PC-3 (cell line): ENCODE measurements around the gene SLC38A8. TPM values are rescaled to one million over a fixed set of nuclear protein-coding genes. Genes with fewer than 3 reads are reported as not detected.

Experiments used
- ATAC-seq: fragments of 200-7000 bp; cut with Tn5 transposase; 2 replicates; pipeline ENCODE4 v1.9.1; 2020; ENCODE audit warnings: mild to moderate bottlenecking, moderate library complexity
- BruUV-seq: library from RNA; stranded (reverse); fragments of 400-500 nt; replicated peaks from 2 replicates; lab custom pipeline; 2021; lab: Mats Ljungman, UMichigan
- CTCF ChIA-PET: fragments of 300-600 bp; sonication (Branson Sonifier 250); formaldehyde crosslinking; loops from one replicate; lab custom pipeline; 2022; ENCODE audit warnings: antibody characterized with exemption; lab: Charles Lee
- POLR2A ChIA-PET: fragments of 300-600 bp; sonication (Branson Sonifier 250); formaldehyde crosslinking; loops from one replicate; lab custom pipeline; 2022; ENCODE audit warnings: antibody characterized with exemption; ENCODE audit not compliant: unreplicated experiment; lab: Charles Lee
- DNase-seq: peaks from one replicate; pipeline ENCODE4 v3.0.0-alpha.2; 2015
- H2AFZ ChIP-seq: fragments of 300-600 bp; sonication (generic); 2 replicates; pipeline ENCODE4 v1.6.0; 2016; ENCODE audit warnings: antibody characterized with exemption, low read length
- H3F3A ChIP-seq: fragments of 300-600 bp; sonication (generic); one replicate; pipeline ENCODE4 v1.6.0; 2017; ENCODE audit warnings: antibody characterized with exemption, low read length, control low read depth, mild to moderate bottlenecking; ENCODE audit not compliant: unreplicated experiment
- H3K27ac ChIP-seq: fragments of 300-600 bp; sonication (generic); 2 replicates; pipeline ENCODE4 v1.5.1; 2016; ENCODE audit warnings: mild to moderate bottlenecking, low read length
- H3K27me3 ChIP-seq: fragments of 300-600 bp; sonication (generic); 2 replicates; pipeline ENCODE4 v1.6.1; 2016; ENCODE audit warnings: low read length, mixed read lengths
- H3K36me3 ChIP-seq: fragments of 300-600 bp; sonication (generic); 2 replicates; pipeline ENCODE4 v1.6.1; 2016; ENCODE audit warnings: low read depth, mixed run types, low read length, mixed read lengths
- H3K4me1 ChIP-seq: fragments of 300-600 bp; sonication (generic); 2 replicates; pipeline ENCODE4 v1.5.1; 2016; ENCODE audit warnings: low read length; ENCODE audit not compliant: insufficient read depth
- H3K4me2 ChIP-seq: fragments of 300-600 bp; sonication (generic); 2 replicates; pipeline ENCODE4 v1.6.0; 2016; ENCODE audit warnings: low read length
- H3K4me3 ChIP-seq: fragments of 300-600 bp; sonication (generic); 2 replicates; pipeline ENCODE4 v1.5.1; 2016; ENCODE audit warnings: mild to moderate bottlenecking, low read length, mixed read lengths
- H3K79me2 ChIP-seq: fragments of 300-600 bp; sonication (generic); 2 replicates; pipeline ENCODE4 v1.6.1; 2017; ENCODE audit warnings: low read length, mixed read lengths
- H3K9ac ChIP-seq: fragments of 300-600 bp; sonication (generic); 2 replicates; pipeline ENCODE4 v1.6.0; 2016; ENCODE audit warnings: mild to moderate bottlenecking, low read length
- H3K9me2 ChIP-seq: fragments of 300-600 bp; sonication (generic); replicated peaks from 2 replicates; pipeline ENCODE4 v1.6.1; 2016; ENCODE audit warnings: mixed run types, low read length, mixed read lengths
- H3K9me3 ChIP-seq: fragments of 300-600 bp; sonication (generic); 2 replicates; pipeline ENCODE4 v1.6.1; 2016; ENCODE audit warnings: low read length, mixed read lengths
- H4K20me1 ChIP-seq: fragments of 300-600 bp; sonication (generic); 2 replicates; pipeline ENCODE4 v1.6.1; 2016; ENCODE audit warnings: low read length, mixed read lengths
- EZH2 ChIP-seq: fragments of 300-600 bp; sonication (generic); IDR thresholded peaks from one replicate; pipeline ENCODE4 v1.6.1; 2017; ENCODE audit warnings: antibody characterized with exemption, mild to moderate bottlenecking, low read length; ENCODE audit not compliant: unreplicated experiment
- EZH2phosphoT487 ChIP-seq: fragments of 300-600 bp; sonication (generic); IDR thresholded peaks from 2 replicates; pipeline ENCODE4 v1.6.1; 2018; ENCODE audit warnings: mild to moderate bottlenecking, antibody characterized with exemption, low read length, borderline replicate concordance
- intact Hi-C: fragments of 100-400 bp; cut with micrococcal nuclease; formaldehyde crosslinking; loops from 2 replicates; pipeline ENCODE4 v1.9.0; 2023
- total RNA-seq: library from RNA; depleted of rRNA; stranded (reverse); fragments of >200 nt; gene quantifications from 2 replicates; pipeline ENCODE4 v1.2.3, GENCODE V29; 2014
- TF ChIP-seq, protein P1 (sequence below): fragments of 300-600 bp; sonication (generic); conservative IDR thresholded peaks from 2 replicates; pipeline ENCODE4 v1.5.1; 2017; ENCODE audit warnings: antibody characterized with exemption, low read depth, mild to moderate bottlenecking, low read length

The SLC38A8 gene
- total RNA-seq, 1 experiment from 2014 or later = not detected

GRCh38 chr16:84031556-84031955 lies 11.0 kb downstream of the SLC38A8 start:
- Histone ChIP-seq H3K9ac (no peak overlapping the region), H2AFZ (no peak overlapping the region), H3K4me1 (peaks cover 3% of the 10 kb centered on the region; the same call in 1 of the 2 replicates), H3F3A (no peaks in the 10 kb centered on the region), H3K27ac (no peak overlapping the region), H3K27me3 (no peaks in the 10 kb centered on the region), H3K4me3 (no peak overlapping the region), H3K4me2 (no peak overlapping the region), H3K9me3 (no peaks in the 10 kb centered on the region), H3K9me2 (no peaks in the 10 kb centered on the region), H3K36me3 (no peaks in the 10 kb centered on the region), H3K79me2 (no peaks in the 10 kb centered on the region), H4K20me1 (no peaks in the 10 kb centered on the region)
- DNase-seq (no peak), ATAC-seq (no peak)
- intact Hi-C loops = no loop called here
- no TSS peak for BruUV-seq
- ChIA-PET CTCF (no interaction called here), POLR2A (no interaction called here)
- no peak for TF ChIP-seq EZH2phosphoT487

DNA sequence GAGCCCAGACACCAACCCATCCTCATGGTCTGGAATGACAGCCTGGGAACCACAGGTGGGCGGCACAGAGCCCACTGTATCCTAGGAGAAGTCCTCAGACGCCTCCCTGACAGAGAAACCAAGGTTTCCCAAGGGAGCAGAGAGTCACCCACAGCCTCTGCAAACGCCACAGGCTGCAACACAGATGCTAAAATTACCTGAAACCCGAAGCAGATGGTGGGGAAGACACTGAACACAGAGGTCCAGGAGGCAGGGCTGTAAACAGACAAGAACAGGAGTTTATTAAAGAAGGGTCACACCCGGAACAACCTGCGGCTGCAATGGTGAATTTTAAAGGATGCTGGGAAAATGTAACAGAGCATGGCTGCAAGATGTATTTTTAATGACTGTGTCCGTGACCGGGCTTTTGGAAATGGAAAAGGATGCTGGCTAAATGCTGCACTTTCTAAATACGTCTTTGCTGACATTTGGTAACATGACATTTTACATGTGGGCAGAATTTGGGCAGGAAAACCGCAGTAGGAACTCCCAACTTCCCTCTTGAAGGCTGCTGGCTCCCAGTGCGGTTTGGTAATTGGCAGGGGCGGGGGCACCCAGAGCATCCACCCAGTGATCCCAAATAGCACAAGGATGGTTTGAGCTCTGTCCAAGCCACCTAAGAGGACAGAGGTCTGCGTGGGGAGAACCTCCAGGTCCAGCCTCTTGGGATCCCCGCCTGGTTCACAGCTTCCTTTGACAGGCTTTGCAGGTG lies 13.1 kb downstream of the SLC38A8 start:
- intact Hi-C loops = no loop called here
- ATAC-seq = no peak
- H3K4me1 ChIP-seq = peaks cover 17% of the 10 kb centered on the region
- H3K4me3 ChIP-seq = no peak overlapping the region
- H4K20me1 ChIP-seq = no peaks in the 10 kb centered on the region
- DNase-seq = no peak
- no peak overlapping the region for H2AFZ ChIP-seq
- H3F3A ChIP-seq = no peaks in the 10 kb centered on the region
- no peaks in the 10 kb centered on the region for H3K9me2 ChIP-seq
- no TSS peak for BruUV-seq
- no peaks in the 10 kb centered on the region for H3K27me3 ChIP-seq
- H3K36me3 ChIP-seq = no peaks in the 10 kb centered on the region
- no peak overlapping the region for H3K9ac ChIP-seq
- H3K9me3 ChIP-seq = no peaks in the 10 kb centered on the region
- TF ChIP-seq, protein P1, sequence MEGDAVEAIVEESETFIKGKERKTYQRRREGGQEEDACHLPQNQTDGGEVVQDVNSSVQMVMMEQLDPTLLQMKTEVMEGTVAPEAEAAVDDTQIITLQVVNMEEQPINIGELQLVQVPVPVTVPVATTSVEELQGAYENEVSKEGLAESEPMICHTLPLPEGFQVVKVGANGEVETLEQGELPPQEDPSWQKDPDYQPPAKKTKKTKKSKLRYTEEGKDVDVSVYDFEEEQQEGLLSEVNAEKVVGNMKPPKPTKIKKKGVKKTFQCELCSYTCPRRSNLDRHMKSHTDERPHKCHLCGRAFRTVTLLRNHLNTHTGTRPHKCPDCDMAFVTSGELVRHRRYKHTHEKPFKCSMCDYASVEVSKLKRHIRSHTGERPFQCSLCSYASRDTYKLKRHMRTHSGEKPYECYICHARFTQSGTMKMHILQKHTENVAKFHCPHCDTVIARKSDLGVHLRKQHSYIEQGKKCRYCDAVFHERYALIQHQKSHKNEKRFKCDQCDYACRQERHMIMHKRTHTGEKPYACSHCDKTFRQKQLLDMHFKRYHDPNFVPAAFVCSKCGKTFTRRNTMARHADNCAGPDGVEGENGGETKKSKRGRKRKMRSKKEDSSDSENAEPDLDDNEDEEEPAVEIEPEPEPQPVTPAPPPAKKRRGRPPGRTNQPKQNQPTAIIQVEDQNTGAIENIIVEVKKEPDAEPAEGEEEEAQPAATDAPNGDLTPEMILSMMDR = no peak
- no peak for TF ChIP-seq EZH2
- ChIA-PET CTCF (no interaction called here), POLR2A (no interaction called here)
- no peak overlapping the region for H3K27ac ChIP-seq
- no peak overlapping the region for H3K4me2 ChIP-seq
- H3K79me2 ChIP-seq = no peaks in the 10 kb centered on the region

DNA sequence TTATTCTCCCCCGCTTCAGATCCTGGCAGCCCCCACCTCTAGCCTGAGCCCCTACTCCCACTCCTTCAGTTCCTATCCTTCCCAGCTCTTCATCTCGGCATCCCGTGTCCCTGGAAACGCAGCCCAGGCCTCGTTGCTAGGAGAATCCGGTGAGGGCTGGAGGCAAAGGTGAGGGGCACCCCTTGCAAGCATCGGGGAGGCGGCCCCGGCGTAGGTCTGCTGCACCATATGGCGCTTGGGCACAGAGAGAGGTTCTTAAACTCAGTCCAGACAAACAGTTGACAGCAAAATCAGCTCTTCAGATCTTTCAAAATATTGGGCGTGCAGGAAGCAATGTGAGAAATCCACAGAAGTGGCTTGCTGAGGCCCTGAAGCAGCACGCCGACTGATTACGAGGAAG lies 15.0 kb downstream of the SLC38A8 start:
- no peak for ATAC-seq
- Histone ChIP-seq H4K20me1 (no peaks in the 10 kb centered on the region), H3K4me3 (no peak overlapping the region), H3K4me2 (no peak overlapping the region), H2AFZ (no peak overlapping the region), H3K9me3 (no peaks in the 10 kb centered on the region), H3K9ac (no peak overlapping the region), H3K4me1 (peaks cover 29% of the 10 kb centered on the region), H3K27ac (no peak overlapping the region), H3K79me2 (no peaks in the 10 kb centered on the region), H3K27me3 (no peaks in the 10 kb centered on the region), H3K36me3 (no peaks in the 10 kb centered on the region), H3F3A (no peaks in the 10 kb centered on the region), H3K9me2 (no peaks in the 10 kb centered on the region)
- intact Hi-C loops = no loop called here
- no peak for TF ChIP-seq EZH2
- TF ChIP-seq, protein P1 = no peak
- no peak for TF ChIP-seq EZH2phosphoT487
- no TSS peak for BruUV-seq
- POLR2A ChIA-PET = no interaction called here
- DNase-seq = no peak
- CTCF ChIA-PET = no interaction called here
